ENCODE data around the gene SLC52A3. TPM values are rescaled to one million over a fixed set of nuclear protein-coding genes. Genes with fewer than 3 reads are reported as not detected.

Gene SLC52A3
- total and polyA plus RNA-seq, 5 donors = 0.48 to 1.6 (median 0.71) TPM

- no peaks in the 10 kb centered on the region for H3K9me3 ChIP-seq (ENCODE audit: control insufficient read depth, low read length)
- WGBS = 84% methylated on average over 5 of the region's 5 CpGs
- DNase-seq (no peak), ATAC-seq (no peak)
- H3K4me1 ChIP-seq (ENCODE audit: control insufficient read depth, insufficient read depth, low read length) = no peaks in the 10 kb centered on the region
- no peak overlapping the region for H3K27ac ChIP-seq (ENCODE audit: low read length)
- no peak overlapping the region for H3K4me3 ChIP-seq (ENCODE audit: low read length)
- no peaks in the 10 kb centered on the region for H3K27me3 ChIP-seq (ENCODE audit: control insufficient read depth, insufficient read depth)
- intact Hi-C loops (cut with DNase I) = no loop called here
Observed at GRCh38 chr20:751761-752160, 16.5 kb downstream of the SLC52A3 start.

GRCh38 chr20:750801-751200, 17.5 kb downstream of the SLC52A3 start:
- 85% methylated on average over 3 of the region's 3 CpGs for whole genome bisulfite sequencing
- no peak overlapping the region for H3K27ac ChIP-seq (ENCODE audit: low read length)
- H3K4me3 ChIP-seq (ENCODE audit: low read length) = no peak overlapping the region
- no peaks in the 10 kb centered on the region for H3K9me3 ChIP-seq (ENCODE audit: control insufficient read depth, low read length)
- no peak for ATAC-seq
- intact Hi-C loops (cut with DNase I) = no loop called here
- no peaks in the 10 kb centered on the region for H3K27me3 ChIP-seq (ENCODE audit: control insufficient read depth, insufficient read depth)
- no peaks in the 10 kb centered on the region for H3K4me1 ChIP-seq (ENCODE audit: control insufficient read depth, insufficient read depth, low read length)
- no peak for DNase-seq

GRCh38 chr20:745683-746301, 22.5 kb downstream of the SLC52A3 start:
- 89% methylated on average over 4 of the region's 4 CpGs for WGBS
- no peak for ATAC-seq
- H3K27ac ChIP-seq (ENCODE audit: low read length) = no peak overlapping the region
- no peak for DNase-seq
- no peaks in the 10 kb centered on the region for H3K27me3 ChIP-seq (ENCODE audit: control insufficient read depth, insufficient read depth)
- H3K9me3 ChIP-seq (ENCODE audit: control insufficient read depth, low read length) = no peaks in the 10 kb centered on the region
- H3K4me3 ChIP-seq (ENCODE audit: low read length) = no peak overlapping the region
- no peaks in the 10 kb centered on the region for H3K4me1 ChIP-seq (ENCODE audit: control insufficient read depth, insufficient read depth, low read length)
- intact Hi-C loops (cut with DNase I) = no loop called here

- 64% methylated on average over 2 of the region's 2 CpGs for WGBS
- intact Hi-C loops (cut with DNase I) = no loop called here
- no peaks in the 10 kb centered on the region for H3K27me3 ChIP-seq (ENCODE audit: control insufficient read depth, insufficient read depth)
- no peaks in the 10 kb centered on the region for H3K9me3 ChIP-seq (ENCODE audit: control insufficient read depth, low read length)
- H3K4me1 ChIP-seq (ENCODE audit: control insufficient read depth, insufficient read depth, low read length) = no peaks in the 10 kb centered on the region
- H3K27ac ChIP-seq (ENCODE audit: low read length) = no peak overlapping the region
- no peak overlapping the region for H3K4me3 ChIP-seq (ENCODE audit: low read length)
- ATAC-seq (no peak), DNase-seq (no peak)
Observed at GRCh38 chr20:742156-742555, 26.1 kb downstream of the SLC52A3 start.

GRCh38 chr20:741620-742019, 26.7 kb downstream of the SLC52A3 start:
- H3K9me3 ChIP-seq (ENCODE audit: control insufficient read depth, low read length) = no peaks in the 10 kb centered on the region
- H3K27me3 ChIP-seq (ENCODE audit: control insufficient read depth, insufficient read depth) = no peaks in the 10 kb centered on the region
- no peak overlapping the region for H3K4me3 ChIP-seq (ENCODE audit: low read length)
- DNase-seq (no peak), ATAC-seq (no peak)
- no peak overlapping the region for H3K27ac ChIP-seq (ENCODE audit: low read length)
- 62% methylated on average over 6 of the region's 6 CpGs for WGBS
- intact Hi-C loops (cut with DNase I) = no loop called here
- H3K4me1 ChIP-seq (ENCODE audit: control insufficient read depth, insufficient read depth, low read length) = no peaks in the 10 kb centered on the region

- DNase-seq (no peak), ATAC-seq (no peak)
- no peaks in the 10 kb centered on the region for H3K9me3 ChIP-seq (ENCODE audit: control insufficient read depth, low read length)
- no peak overlapping the region for H3K4me3 ChIP-seq (ENCODE audit: low read length)
- WGBS = 77% methylated on average over 7 of the region's 7 CpGs
- intact Hi-C loops (cut with DNase I) = no loop called here
- H3K27me3 ChIP-seq (ENCODE audit: control insufficient read depth, insufficient read depth) = no peaks in the 10 kb centered on the region
- H3K4me1 ChIP-seq (ENCODE audit: control insufficient read depth, insufficient read depth, low read length) = no peaks in the 10 kb centered on the region
- no peak overlapping the region for H3K27ac ChIP-seq (ENCODE audit: low read length)
Observed at GRCh38 chr20:740162-740561, 28.1 kb downstream of the SLC52A3 start.

GRCh38 chr20:739736-740135, 28.6 kb downstream of the SLC52A3 start:
- 82% methylated on average over 8 of the region's 8 CpGs for WGBS

GRCh38 chr20:733861-734260, 34.4 kb downstream of the SLC52A3 start:
- DNase-seq = no peak
- ATAC-seq = no peak
- intact Hi-C loops (cut with DNase I) = loop anchor here in 1 of 4 donors (5.0 to 10.0 kb wide), 2 partner anchors 172 to 379 kb away; no protein-coding TSS in a partner anchor
- no peak overlapping the region for H3K4me3 ChIP-seq (ENCODE audit: low read length)
- WGBS = 57% methylated on average over 7 of the region's 7 CpGs
- H3K27me3 ChIP-seq (ENCODE audit: control insufficient read depth, insufficient read depth) = no peaks in the 10 kb centered on the region
- no peak overlapping the region for H3K27ac ChIP-seq (ENCODE audit: low read length)
- H3K9me3 ChIP-seq (ENCODE audit: control insufficient read depth, low read length) = no peaks in the 10 kb centered on the region
- H3K4me1 ChIP-seq (ENCODE audit: control insufficient read depth, insufficient read depth, low read length) = no peaks in the 10 kb centered on the region

More at GRCh38 chr20:739736-740135, 28.6 kb downstream of the SLC52A3 start:
- Histone ChIP-seq H3K27ac (ENCODE audit: low read length) (no peak overlapping the region), H3K9me3 (ENCODE audit: control insufficient read depth, low read length) (no peaks in the 10 kb centered on the region), H3K4me3 (ENCODE audit: low read length) (no peak overlapping the region), H3K4me1 (ENCODE audit: control insufficient read depth, insufficient read depth, low read length) (no peaks in the 10 kb centered on the region), H3K27me3 (ENCODE audit: control insufficient read depth, insufficient read depth) (no peaks in the 10 kb centered on the region)
- DNase-seq (no peak), ATAC-seq (no peak)
- intact Hi-C loops (cut with DNase I) = loop anchor here in 3 of 4 donors (2.0 to 10.0 kb wide), 3 partner anchors 177 to 385 kb away; no protein-coding TSS in a partner anchor

- no peak for DNase-seq
- H3K27me3 ChIP-seq (ENCODE audit: control insufficient read depth, insufficient read depth) = no peaks in the 10 kb centered on the region
- H3K4me1 ChIP-seq (ENCODE audit: control insufficient read depth, insufficient read depth, low read length) = no peaks in the 10 kb centered on the region
- no peak for ATAC-seq
- intact Hi-C loops (cut with DNase I) = loop anchor here in 1 of 4 donors (5.0 to 10.0 kb wide), 2 partner anchors 170 to 378 kb away; no protein-coding TSS in a partner anchor
- no peak overlapping the region for H3K4me3 ChIP-seq (ENCODE audit: low read length)
- WGBS = 89% methylated on average over 3 of the region's 3 CpGs
- no peak overlapping the region for H3K27ac ChIP-seq (ENCODE audit: low read length)
- H3K9me3 ChIP-seq (ENCODE audit: control insufficient read depth, low read length) = no peaks in the 10 kb centered on the region
Observed at GRCh38 chr20:732727-733126, 35.6 kb downstream of the SLC52A3 start.

- intact Hi-C loops (cut with DNase I) = loop anchor here in 1 of 4 donors (5.0 to 10.0 kb wide), 2 partner anchors 170 to 377 kb away; no protein-coding TSS in a partner anchor
- Histone ChIP-seq H3K27ac (ENCODE audit: low read length) (no peak overlapping the region), H3K4me3 (ENCODE audit: low read length) (no peak overlapping the region), H3K4me1 (ENCODE audit: control insufficient read depth, insufficient read depth, low read length) (no peaks in the 10 kb centered on the region), H3K9me3 (ENCODE audit: control insufficient read depth, low read length) (no peaks in the 10 kb centered on the region), H3K27me3 (ENCODE audit: control insufficient read depth, insufficient read depth) (no peaks in the 10 kb centered on the region)
- no peak for ATAC-seq
- no peak for DNase-seq
- 75% methylated on average over 8 of the region's 8 CpGs for WGBS
Observed at GRCh38 chr20:731891-732560, 36.3 kb downstream of the SLC52A3 start.

GRCh38 chr20:730005-730404, 38.3 kb downstream of the SLC52A3 start:
- DNase-seq = no peak
- Histone ChIP-seq H3K27ac (ENCODE audit: low read length) (no peak overlapping the region), H3K4me3 (ENCODE audit: low read length) (no peak overlapping the region), H3K9me3 (ENCODE audit: control insufficient read depth, low read length) (no peaks in the 10 kb centered on the region), H3K27me3 (ENCODE audit: control insufficient read depth, insufficient read depth) (no peaks in the 10 kb centered on the region), H3K4me1 (ENCODE audit: control insufficient read depth, insufficient read depth, low read length) (no peaks in the 10 kb centered on the region)
- ATAC-seq = no peak
- 93% methylated on average over 3 of the region's 3 CpGs for WGBS
- intact Hi-C loops (cut with DNase I) = loop anchor here in 1 of 4 donors (5.0 to 10.0 kb wide), 2 partner anchors 168 to 375 kb away; no protein-coding TSS in a partner anchor
